ENCODE results near the gene ERG28.

DNA sequence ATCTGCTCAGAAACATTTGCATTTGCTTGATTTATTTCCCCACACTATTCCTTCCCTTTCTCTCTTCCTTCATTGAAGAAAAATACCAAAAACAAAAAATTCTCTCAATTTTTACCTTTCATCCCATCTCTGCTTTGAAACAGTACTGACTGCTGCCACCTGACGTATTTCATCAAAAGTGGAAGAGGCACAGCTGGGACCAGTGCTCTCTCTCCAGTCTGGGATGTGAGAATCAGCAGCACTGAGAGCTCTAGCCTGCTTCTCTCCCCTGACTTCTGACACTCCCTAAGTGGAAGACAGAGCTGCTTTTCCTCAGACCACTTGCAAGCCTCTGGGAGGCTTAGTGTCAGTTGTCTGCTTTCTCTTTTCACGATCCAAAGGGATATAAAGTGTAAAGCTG, 37.2 kb upstream of the ERG28 start:
- TF ChIP-seq, protein P1, sequence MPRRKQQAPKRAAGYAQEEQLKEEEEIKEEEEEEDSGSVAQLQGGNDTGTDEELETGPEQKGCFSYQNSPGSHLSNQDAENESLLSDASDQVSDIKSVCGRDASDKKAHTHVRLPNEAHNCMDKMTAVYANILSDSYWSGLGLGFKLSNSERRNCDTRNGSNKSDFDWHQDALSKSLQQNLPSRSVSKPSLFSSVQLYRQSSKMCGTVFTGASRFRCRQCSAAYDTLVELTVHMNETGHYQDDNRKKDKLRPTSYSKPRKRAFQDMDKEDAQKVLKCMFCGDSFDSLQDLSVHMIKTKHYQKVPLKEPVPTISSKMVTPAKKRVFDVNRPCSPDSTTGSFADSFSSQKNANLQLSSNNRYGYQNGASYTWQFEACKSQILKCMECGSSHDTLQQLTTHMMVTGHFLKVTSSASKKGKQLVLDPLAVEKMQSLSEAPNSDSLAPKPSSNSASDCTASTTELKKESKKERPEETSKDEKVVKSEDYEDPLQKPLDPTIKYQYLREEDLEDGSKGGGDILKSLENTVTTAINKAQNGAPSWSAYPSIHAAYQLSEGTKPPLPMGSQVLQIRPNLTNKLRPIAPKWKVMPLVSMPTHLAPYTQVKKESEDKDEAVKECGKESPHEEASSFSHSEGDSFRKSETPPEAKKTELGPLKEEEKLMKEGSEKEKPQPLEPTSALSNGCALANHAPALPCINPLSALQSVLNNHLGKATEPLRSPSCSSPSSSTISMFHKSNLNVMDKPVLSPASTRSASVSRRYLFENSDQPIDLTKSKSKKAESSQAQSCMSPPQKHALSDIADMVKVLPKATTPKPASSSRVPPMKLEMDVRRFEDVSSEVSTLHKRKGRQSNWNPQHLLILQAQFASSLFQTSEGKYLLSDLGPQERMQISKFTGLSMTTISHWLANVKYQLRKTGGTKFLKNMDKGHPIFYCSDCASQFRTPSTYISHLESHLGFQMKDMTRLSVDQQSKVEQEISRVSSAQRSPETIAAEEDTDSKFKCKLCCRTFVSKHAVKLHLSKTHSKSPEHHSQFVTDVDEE (CRISPR knock-in tag; IDR thresholded peaks at IDR 0.05): no peak
- TF ChIP-seq, protein P2, sequence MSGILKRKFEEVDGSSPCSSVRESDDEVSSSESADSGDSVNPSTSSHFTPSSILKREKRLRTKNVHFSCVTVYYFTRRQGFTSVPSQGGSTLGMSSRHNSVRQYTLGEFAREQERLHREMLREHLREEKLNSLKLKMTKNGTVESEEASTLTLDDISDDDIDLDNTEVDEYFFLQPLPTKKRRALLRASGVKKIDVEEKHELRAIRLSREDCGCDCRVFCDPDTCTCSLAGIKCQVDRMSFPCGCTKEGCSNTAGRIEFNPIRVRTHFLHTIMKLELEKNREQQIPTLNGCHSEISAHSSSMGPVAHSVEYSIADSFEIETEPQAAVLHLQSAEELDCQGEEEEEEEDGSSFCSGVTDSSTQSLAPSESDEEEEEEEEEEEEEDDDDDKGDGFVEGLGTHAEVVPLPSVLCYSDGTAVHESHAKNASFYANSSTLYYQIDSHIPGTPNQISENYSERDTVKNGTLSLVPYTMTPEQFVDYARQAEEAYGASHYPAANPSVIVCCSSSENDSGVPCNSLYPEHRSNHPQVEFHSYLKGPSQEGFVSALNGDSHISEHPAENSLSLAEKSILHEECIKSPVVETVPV (CRISPR knock-in tag; IDR thresholded peaks at IDR 0.05): no peak
- TF ChIP-seq ZFP3 (CRISPR knock-in tag; IDR thresholded peaks at IDR 0.05) (no peak), CSDC2 (CRISPR knock-in tag; IDR thresholded peaks at IDR 0.05) (no peak), TOX (CRISPR knock-in tag; IDR thresholded peaks at IDR 0.05; ENCODE audit: borderline replicate concordance) (no peak), GLIS3 (CRISPR knock-in tag; IDR thresholded peaks at IDR 0.05) (no peak), SNAI2 (CRISPR knock-in tag; IDR thresholded peaks at IDR 0.05) (no peak), PPARA (CRISPR knock-in tag; IDR thresholded peaks at IDR 0.05; ENCODE audit: borderline replicate concordance) (no peak), ESRRG (CRISPR knock-in tag; IDR thresholded peaks at IDR 0.05) (no peak), ZFP30 (CRISPR knock-in tag; IDR thresholded peaks at IDR 0.05) (no peak)
- TF ChIP-seq, protein P3, sequence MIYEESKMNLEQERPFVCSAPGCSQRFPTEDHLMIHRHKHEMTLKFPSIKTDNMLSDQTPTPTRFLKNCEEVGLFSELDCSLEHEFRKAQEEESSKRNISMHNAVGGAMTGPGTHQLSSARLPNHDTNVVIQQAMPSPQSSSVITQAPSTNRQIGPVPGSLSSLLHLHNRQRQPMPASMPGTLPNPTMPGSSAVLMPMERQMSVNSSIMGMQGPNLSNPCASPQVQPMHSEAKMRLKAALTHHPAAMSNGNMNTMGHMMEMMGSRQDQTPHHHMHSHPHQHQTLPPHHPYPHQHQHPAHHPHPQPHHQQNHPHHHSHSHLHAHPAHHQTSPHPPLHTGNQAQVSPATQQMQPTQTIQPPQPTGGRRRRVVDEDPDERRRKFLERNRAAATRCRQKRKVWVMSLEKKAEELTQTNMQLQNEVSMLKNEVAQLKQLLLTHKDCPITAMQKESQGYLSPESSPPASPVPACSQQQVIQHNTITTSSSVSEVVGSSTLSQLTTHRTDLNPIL (CRISPR knock-in tag; IDR thresholded peaks at IDR 0.05; ENCODE audit: low read depth): no peak
- TF ChIP-seq, protein P4, sequence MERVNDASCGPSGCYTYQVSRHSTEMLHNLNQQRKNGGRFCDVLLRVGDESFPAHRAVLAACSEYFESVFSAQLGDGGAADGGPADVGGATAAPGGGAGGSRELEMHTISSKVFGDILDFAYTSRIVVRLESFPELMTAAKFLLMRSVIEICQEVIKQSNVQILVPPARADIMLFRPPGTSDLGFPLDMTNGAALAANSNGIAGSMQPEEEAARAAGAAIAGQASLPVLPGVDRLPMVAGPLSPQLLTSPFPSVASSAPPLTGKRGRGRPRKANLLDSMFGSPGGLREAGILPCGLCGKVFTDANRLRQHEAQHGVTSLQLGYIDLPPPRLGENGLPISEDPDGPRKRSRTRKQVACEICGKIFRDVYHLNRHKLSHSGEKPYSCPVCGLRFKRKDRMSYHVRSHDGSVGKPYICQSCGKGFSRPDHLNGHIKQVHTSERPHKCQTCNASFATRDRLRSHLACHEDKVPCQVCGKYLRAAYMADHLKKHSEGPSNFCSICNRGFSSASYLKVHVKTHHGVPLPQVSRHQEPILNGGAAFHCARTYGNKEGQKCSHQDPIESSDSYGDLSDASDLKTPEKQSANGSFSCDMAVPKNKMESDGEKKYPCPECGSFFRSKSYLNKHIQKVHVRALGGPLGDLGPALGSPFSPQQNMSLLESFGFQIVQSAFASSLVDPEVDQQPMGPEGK (CRISPR knock-in tag; IDR thresholded peaks at IDR 0.05; ENCODE audit: borderline replicate concordance): no peak
- TF ChIP-seq, protein P5, sequence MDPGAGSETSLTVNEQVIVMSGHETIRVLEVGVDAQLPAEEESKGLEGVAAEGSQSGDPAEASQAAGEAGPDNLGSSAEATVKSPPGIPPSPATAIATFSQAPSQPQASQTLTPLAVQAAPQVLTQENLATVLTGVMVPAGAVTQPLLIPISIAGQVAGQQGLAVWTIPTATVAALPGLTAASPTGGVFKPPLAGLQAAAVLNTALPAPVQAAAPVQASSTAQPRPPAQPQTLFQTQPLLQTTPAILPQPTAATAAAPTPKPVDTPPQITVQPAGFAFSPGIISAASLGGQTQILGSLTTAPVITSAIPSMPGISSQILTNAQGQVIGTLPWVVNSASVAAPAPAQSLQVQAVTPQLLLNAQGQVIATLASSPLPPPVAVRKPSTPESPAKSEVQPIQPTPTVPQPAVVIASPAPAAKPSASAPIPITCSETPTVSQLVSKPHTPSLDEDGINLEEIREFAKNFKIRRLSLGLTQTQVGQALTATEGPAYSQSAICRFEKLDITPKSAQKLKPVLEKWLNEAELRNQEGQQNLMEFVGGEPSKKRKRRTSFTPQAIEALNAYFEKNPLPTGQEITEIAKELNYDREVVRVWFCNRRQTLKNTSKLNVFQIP (CRISPR knock-in tag; IDR thresholded peaks at IDR 0.05; ENCODE audit: borderline replicate concordance, low read depth): no peak

Measured in SK-N-SH treated with all-trans-retinoic acid at 6 μM for 48 hours (cell line).